ENCODE data around the gene TULP1. TPM values are rescaled to one million over a fixed set of nuclear protein-coding genes. Genes with fewer than 3 reads are reported as not detected.

TULP1 gene
- total RNA-seq, 2 experiments from 2014 or later, result not detected

DNA sequence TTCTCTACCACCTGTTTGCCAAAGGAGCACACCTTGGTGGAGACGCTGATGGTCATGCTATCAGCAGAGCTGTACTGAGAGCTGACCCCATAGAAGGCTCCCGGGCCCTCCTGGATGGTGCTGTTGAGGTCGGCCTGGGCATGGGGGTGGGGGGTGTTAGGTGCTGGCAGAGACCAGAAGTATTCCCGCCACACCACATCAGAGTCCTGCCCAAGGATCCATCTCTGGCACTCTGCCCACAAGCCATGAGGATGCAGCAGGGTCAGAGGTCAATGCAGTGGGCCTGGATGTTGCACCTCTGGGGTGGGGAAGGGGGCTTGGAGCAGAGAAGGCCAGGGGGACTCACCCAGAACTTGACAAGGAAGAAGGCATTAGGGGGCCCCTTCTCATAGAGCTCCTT is 37.1 kb downstream of the TULP1 start:
- no peaks in the 10 kb centered on the region for H3K27me3 Mint-ChIP-seq
- H3K4me1 ChIP-seq (ENCODE audit: insufficient read depth, low read length), result peaks cover 17% of the 10 kb centered on the region
- POLR2A ChIA-PET, result no interaction called here

DNA sequence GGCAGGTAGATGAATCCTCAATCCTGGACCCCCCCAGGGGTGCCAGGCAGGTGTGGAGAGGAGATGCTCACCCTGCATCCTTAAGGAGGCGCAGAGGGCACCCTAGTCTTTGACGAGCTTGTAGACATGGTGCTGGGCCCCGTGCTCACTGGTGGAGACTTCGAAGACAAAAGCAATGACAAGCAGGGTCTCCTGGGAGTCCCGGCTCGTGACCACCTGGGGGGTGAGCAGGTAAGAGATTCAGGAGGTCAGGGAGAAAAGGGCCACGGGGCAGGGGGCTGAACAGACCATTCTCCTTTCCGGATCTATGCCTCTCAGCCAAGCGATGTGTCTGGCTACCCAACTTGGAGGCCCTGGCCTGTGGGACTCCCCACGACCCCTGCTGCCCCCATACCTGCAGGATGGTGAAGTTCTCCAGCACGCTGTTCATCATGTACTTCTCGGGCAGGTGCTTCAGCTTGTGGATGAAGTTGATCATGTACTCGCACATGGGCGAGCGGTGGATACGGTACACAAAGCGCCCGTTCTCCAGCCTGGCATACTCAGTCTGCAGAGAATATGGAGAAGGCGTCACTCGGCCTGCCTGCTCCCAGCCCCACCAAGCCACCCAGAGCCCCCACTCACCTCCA is 37.6 kb downstream of the TULP1 start:
- Histone ChIP-seq H3K27ac (ENCODE audit: low read depth in 1 of 2, low read length in 2 of 2) (no peak overlapping the region), H3K4me3 (ENCODE audit: low read length) (no peak overlapping the region), H3K27me3 (ENCODE audit: control insufficient read depth in 1 of 2, insufficient read depth in 2 of 2, low read length in 2 of 2) (no peaks in the 10 kb centered on the region), H3K9me3 (ENCODE audit: control insufficient read depth in 1 of 2, insufficient read depth in 1 of 2, low read length in 2 of 2) (no peaks in the 10 kb centered on the region), H3K4me1 (ENCODE audit: insufficient read depth, low read length) (peaks cover 22% of the 10 kb centered on the region), H3K36me3 (ENCODE audit: insufficient read depth, low read length) (peaks cover 38% of the 10 kb centered on the region)
- Mint-ChIP-seq H3K4me3 (no peak overlapping the region), H3K9me3 (no peaks in the 10 kb centered on the region), H3K36me3 (ENCODE audit: low read depth) (peaks cover 25% of the 10 kb centered on the region), H3K27ac (no peak overlapping the region), H3K27me3 (no peaks in the 10 kb centered on the region), H3K4me1 (ENCODE audit: low read depth) (peaks cover 19% of the 10 kb centered on the region)
- ChIA-PET CTCF (no interaction called here), POLR2A (no interaction called here)
- ATAC-seq (ENCODE audit: poor library complexity) (no peak), DNase-seq (no peak)
- intact Hi-C loops (cut with DNase I, micrococcal nuclease), result loop anchor here in 1 of 2 experiments (5.0 kb wide), 1 partner anchor 262 kb away; the partner anchor contains the start of gene ARMC12
- TF ChIP-seq, protein P1, sequence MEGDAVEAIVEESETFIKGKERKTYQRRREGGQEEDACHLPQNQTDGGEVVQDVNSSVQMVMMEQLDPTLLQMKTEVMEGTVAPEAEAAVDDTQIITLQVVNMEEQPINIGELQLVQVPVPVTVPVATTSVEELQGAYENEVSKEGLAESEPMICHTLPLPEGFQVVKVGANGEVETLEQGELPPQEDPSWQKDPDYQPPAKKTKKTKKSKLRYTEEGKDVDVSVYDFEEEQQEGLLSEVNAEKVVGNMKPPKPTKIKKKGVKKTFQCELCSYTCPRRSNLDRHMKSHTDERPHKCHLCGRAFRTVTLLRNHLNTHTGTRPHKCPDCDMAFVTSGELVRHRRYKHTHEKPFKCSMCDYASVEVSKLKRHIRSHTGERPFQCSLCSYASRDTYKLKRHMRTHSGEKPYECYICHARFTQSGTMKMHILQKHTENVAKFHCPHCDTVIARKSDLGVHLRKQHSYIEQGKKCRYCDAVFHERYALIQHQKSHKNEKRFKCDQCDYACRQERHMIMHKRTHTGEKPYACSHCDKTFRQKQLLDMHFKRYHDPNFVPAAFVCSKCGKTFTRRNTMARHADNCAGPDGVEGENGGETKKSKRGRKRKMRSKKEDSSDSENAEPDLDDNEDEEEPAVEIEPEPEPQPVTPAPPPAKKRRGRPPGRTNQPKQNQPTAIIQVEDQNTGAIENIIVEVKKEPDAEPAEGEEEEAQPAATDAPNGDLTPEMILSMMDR (IDR thresholded peaks at IDR 0.05), result no peak

More for the DNA sequence above, 37.1 kb downstream of the TULP1 start:
- Mint-ChIP-seq H3K4me3 (no peak overlapping the region), H3K9me3 (no peaks in the 10 kb centered on the region), H3K4me1 (ENCODE audit: low read depth) (peaks cover 14% of the 10 kb centered on the region), H3K36me3 (ENCODE audit: low read depth) (peaks cover 19% of the 10 kb centered on the region), H3K27ac (no peak overlapping the region)
- Histone ChIP-seq H3K9me3 (ENCODE audit: control insufficient read depth in 1 of 2, insufficient read depth in 1 of 2, low read length in 2 of 2) (no peaks in the 10 kb centered on the region), H3K27ac (ENCODE audit: low read depth in 1 of 2, low read length in 2 of 2) (no peak overlapping the region), H3K36me3 (ENCODE audit: insufficient read depth, low read length) (peaks cover 32% of the 10 kb centered on the region), H3K4me3 (ENCODE audit: low read length) (no peak overlapping the region), H3K27me3 (ENCODE audit: control insufficient read depth in 1 of 2, insufficient read depth in 2 of 2, low read length in 2 of 2) (no peaks in the 10 kb centered on the region)
- intact Hi-C loops (cut with DNase I, micrococcal nuclease), result no loop called here
- TF ChIP-seq, protein P1 (IDR thresholded peaks at IDR 0.05), result no peak
- CTCF ChIA-PET, result no interaction called here
- ATAC-seq (ENCODE audit: poor library complexity), result no peak
- no peak for DNase-seq

DNA sequence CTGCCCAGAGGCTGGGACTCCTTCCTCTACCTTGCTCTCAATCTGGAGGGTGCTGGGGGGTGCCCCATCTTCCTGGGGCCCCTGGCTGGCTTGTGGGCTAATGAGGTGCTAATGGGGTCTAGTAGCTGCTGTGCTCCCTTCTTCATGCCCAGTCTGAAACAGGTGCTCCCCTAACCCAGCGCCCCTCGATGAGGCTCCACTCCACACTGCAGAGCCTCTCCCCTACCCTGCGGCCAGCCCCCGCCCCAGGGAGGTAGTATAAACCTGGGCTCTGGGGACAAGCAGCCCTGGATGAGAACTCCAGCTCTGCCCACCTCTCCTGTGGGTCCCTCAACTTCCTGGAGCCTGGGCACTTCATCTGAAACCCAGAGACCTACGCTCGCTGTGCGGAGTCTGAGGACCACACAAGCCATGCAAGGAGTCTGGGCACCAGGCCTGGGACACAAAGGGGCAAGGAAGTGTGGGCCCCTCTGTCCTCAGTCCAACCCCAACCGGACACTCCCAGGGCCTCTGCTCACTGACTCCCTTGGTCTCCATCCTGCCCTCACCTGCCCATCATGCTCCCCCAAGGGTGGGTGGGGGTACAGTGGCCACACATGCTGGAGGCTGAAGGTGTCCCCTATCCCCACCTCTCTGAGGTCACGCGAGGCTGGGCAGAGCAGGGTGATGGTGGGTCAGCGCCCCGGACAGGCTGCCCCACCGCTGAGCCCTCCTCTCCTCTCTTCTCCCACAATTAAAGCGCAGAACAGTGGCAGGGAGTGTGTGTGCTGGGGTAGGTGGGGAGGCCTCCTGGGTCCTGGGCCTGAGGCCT is 38.4 kb downstream of the TULP1 start:
- no peaks in the 10 kb centered on the region for H3K9me3 Mint-ChIP-seq
- H3K27ac Mint-ChIP-seq, result no peak overlapping the region
- Histone ChIP-seq H3K27me3 (ENCODE audit: control insufficient read depth in 1 of 2, insufficient read depth in 2 of 2, low read length in 2 of 2) (no peaks in the 10 kb centered on the region), H3K36me3 (ENCODE audit: insufficient read depth, low read length) (peaks cover 45% of the 10 kb centered on the region), H3K4me1 (ENCODE audit: insufficient read depth, low read length) (peaks cover 30% of the 10 kb centered on the region), H3K4me3 (ENCODE audit: low read length) (no peak overlapping the region), H3K27ac (ENCODE audit: low read depth in 1 of 2, low read length in 2 of 2) (no peak overlapping the region), H3K9me3 (ENCODE audit: control insufficient read depth in 1 of 2, insufficient read depth in 1 of 2, low read length in 2 of 2) (no peaks in the 10 kb centered on the region)
- intact Hi-C loops (cut with DNase I, micrococcal nuclease), result loop anchor here in 1 of 2 experiments (5.0 kb wide), 1 partner anchor 263 kb away; the partner anchor contains the start of gene ARMC12
- TF ChIP-seq, protein P1 (IDR thresholded peaks at IDR 0.05), result no peak
- CTCF ChIA-PET, result no interaction called here
- H3K27me3 Mint-ChIP-seq, result no peaks in the 10 kb centered on the region
- DNase-seq, result no peak
- H3K4me3 Mint-ChIP-seq, result no peak overlapping the region
- POLR2A ChIA-PET, result interaction anchor here (1.1 kb wide), 1 partner anchor 215 kb away, joined by 3 read pairs; the partner anchor contains the start of gene ZNF76
- peaks cover 26% of the 10 kb centered on the region for H3K4me1 Mint-ChIP-seq (ENCODE audit: low read depth)
- H3K36me3 Mint-ChIP-seq (ENCODE audit: low read depth), result peaks cover 32% of the 10 kb centered on the region
- no peak for ATAC-seq (ENCODE audit: poor library complexity)

Measured in CD4-positive, alpha-beta T cell (primary cell).